Measurements from ENCODE around the gene MCOLN2. TPM values are rescaled to one million over a fixed set of nuclear protein-coding genes. Genes with fewer than 3 reads are reported as not detected.

Gene MCOLN2
- total and polyA plus RNA-seq, 2 of the 4 experiments (the other 2 are of a cell fraction), result 0.43 to 0.54 TPM

DNA sequence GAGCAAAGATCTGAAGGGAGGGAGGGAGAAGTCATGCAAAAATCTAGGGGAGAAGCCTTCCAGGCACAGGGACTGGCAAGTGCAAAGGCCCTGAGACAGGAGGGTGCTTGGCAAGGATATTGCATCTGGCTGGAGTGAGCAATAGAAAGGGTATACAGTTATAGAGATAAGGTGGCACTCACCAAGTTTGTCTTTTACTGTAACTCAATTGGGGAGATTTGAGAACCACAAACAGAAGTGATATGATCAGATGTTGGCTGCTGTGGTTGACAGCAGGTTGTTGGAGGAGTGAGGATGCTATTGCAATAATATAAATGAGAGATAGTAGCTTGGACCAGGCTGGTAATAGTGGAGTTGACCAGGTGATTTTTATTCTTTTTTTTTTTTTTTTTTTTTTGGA is 25.8 kb upstream of the MCOLN2 start:
- ChIA-PET CTCF (interaction anchor here (1.2 kb wide), 1 partner anchor 78 kb away, joined by 3 read pairs; no protein-coding TSS in a partner anchor), POLR2A (ENCODE audit: unreplicated experiment) (no interaction called here)
- Histone ChIP-seq H3K23ac (ENCODE audit: low read depth, low read length) (no peak overlapping the region), H2BK20ac (ENCODE audit: low read depth, low read length) (no peak overlapping the region), H3K79me1 (ENCODE audit: low read depth in 1 of 2, low read length in 2 of 2) (no peaks in the 10 kb centered on the region), H3K18ac (ENCODE audit: low read depth, low read length) (no peak overlapping the region), H3K56ac (ENCODE audit: extremely low read depth, insufficient read depth, low read length) (no peak overlapping the region), H3K27me3 (ENCODE audit: control insufficient read depth, insufficient read depth, low read length) (peaks cover 31% of the 10 kb centered on the region), H3K9me1 (ENCODE audit: insufficient read depth, low read length) (no peaks in the 10 kb centered on the region), H4K8ac (ENCODE audit: low read depth in 2 of 2, low read length in 2 of 2) (no peak overlapping the region), H3K27ac (ENCODE audit: insufficient read depth, low read length) (no peak overlapping the region), H2AK5ac (ENCODE audit: low read depth, low read length) (no peak overlapping the region), H3K4me3 (ENCODE audit: insufficient read depth, low read depth, low read length) (no peak overlapping the region), H3K4ac (ENCODE audit: low read depth, low read length) (no peak overlapping the region), H3K4me2 (ENCODE audit: low read depth, low read length) (no peak overlapping the region), H4K5ac (ENCODE audit: low read depth, low read length) (no peak overlapping the region), H4K20me1 (ENCODE audit: insufficient read depth, low read length) (no peaks in the 10 kb centered on the region), H3K36me3 (ENCODE audit: control insufficient read depth, insufficient read depth, low read length) (no peaks in the 10 kb centered on the region), H3K9me3 (ENCODE audit: control insufficient read depth, insufficient read depth, low read length) (no peaks in the 10 kb centered on the region), H2BK120ac (ENCODE audit: low read depth, low read length) (no peak overlapping the region), H2AFZ (replicated peaks; ENCODE audit: low read length, poor library complexity) (no peak overlapping the region), H2BK5ac (ENCODE audit: low read depth, low read length, poor library complexity, severe bottlenecking) (no peak overlapping the region), H4K91ac (ENCODE audit: insufficient read depth, low read depth, low read length) (no peak overlapping the region), H3K9ac (ENCODE audit: low read depth, low read length) (no peak overlapping the region), H2BK15ac (ENCODE audit: low read depth, low read length) (no peak overlapping the region), H2AK9ac (replicated peaks; ENCODE audit: low read depth, low read length, poor library complexity) (no peak overlapping the region), H3K4me1 (ENCODE audit: control insufficient read depth, insufficient read depth, low read length) (no peaks in the 10 kb centered on the region), H3K14ac (replicated peaks; ENCODE audit: low read depth, low read length) (no peak overlapping the region)
- dilution Hi-C loops (cut with HindIII; ENCODE audit: low sequenced_read_pairs, unreplicated experiment), result no loop called here
- TF ChIP-seq, protein P1, sequence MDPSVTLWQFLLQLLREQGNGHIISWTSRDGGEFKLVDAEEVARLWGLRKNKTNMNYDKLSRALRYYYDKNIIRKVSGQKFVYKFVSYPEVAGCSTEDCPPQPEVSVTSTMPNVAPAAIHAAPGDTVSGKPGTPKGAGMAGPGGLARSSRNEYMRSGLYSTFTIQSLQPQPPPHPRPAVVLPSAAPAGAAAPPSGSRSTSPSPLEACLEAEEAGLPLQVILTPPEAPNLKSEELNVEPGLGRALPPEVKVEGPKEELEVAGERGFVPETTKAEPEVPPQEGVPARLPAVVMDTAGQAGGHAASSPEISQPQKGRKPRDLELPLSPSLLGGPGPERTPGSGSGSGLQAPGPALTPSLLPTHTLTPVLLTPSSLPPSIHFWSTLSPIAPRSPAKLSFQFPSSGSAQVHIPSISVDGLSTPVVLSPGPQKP (IDR thresholded peaks at IDR 0.05; ENCODE audit: borderline replicate concordance, low read depth, low read length), result no peak
- TF ChIP-seq, protein P2, sequence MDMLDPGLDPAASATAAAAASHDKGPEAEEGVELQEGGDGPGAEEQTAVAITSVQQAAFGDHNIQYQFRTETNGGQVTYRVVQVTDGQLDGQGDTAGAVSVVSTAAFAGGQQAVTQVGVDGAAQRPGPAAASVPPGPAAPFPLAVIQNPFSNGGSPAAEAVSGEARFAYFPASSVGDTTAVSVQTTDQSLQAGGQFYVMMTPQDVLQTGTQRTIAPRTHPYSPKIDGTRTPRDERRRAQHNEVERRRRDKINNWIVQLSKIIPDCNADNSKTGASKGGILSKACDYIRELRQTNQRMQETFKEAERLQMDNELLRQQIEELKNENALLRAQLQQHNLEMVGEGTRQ (IDR thresholded peaks at IDR 0.05; ENCODE audit: low read depth, low read length), result no peak
- TF ChIP-seq, protein P3, sequence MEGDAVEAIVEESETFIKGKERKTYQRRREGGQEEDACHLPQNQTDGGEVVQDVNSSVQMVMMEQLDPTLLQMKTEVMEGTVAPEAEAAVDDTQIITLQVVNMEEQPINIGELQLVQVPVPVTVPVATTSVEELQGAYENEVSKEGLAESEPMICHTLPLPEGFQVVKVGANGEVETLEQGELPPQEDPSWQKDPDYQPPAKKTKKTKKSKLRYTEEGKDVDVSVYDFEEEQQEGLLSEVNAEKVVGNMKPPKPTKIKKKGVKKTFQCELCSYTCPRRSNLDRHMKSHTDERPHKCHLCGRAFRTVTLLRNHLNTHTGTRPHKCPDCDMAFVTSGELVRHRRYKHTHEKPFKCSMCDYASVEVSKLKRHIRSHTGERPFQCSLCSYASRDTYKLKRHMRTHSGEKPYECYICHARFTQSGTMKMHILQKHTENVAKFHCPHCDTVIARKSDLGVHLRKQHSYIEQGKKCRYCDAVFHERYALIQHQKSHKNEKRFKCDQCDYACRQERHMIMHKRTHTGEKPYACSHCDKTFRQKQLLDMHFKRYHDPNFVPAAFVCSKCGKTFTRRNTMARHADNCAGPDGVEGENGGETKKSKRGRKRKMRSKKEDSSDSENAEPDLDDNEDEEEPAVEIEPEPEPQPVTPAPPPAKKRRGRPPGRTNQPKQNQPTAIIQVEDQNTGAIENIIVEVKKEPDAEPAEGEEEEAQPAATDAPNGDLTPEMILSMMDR (conservative IDR thresholded peaks at IDR 0.05; ENCODE audit: low read depth, low read length), result no peak
- TF ChIP-seq FOS (IDR thresholded peaks at IDR 0.05; ENCODE audit: low read depth, low read length), result no peak
- TF ChIP-seq RCOR1 (IDR thresholded peaks at IDR 0.05; ENCODE audit: insufficient replicate concordance, low read length), result no peak
- no peak for TF ChIP-seq NFE2L2 (IDR thresholded peaks at IDR 0.05; ENCODE audit: low read depth, low read length)
- TF ChIP-seq BHLHE40 (IDR thresholded peaks at IDR 0.05; ENCODE audit: low read depth, low read length), result no peak
- TF ChIP-seq RAD21 (IDR thresholded peaks at IDR 0.05; ENCODE audit: low read length), result no peak
- TF ChIP-seq MXI1 (IDR thresholded peaks at IDR 0.05; ENCODE audit: borderline replicate concordance, low read depth, low read length), result no peak
- in situ Hi-C loops (cut with MboI; ENCODE audit: low sequenced_read_pairs), result no loop called here
- BruUV-seq (replicated peaks), result no TSS peak
- ATAC-seq (ENCODE audit: low read depth) (no peak), DNase-seq (no peak)
- intact Hi-C loops (cut with micrococcal nuclease), result no loop called here

All from IMR-90 (cell line).